IMR-90 (cell line): ENCODE results near the gene CASS4. TPM values are rescaled to one million over a fixed set of nuclear protein-coding genes. Genes with fewer than 3 reads are reported as not detected.

Experiments used
- ATAC-seq: fragments of 200-7000 bp; cut with Tn5 transposase; 2 replicates; pipeline ENCODE4 v1.9.1; 2020; ENCODE audit warnings: low read depth, mild to moderate bottlenecking, moderate library complexity
- BruUV-seq: library from RNA; stranded (reverse); fragments of 400-500 nt; replicated peaks from 2 replicates; lab custom pipeline; 2021; lab: Mats Ljungman, UMichigan
- CTCF ChIA-PET: fragments of 300-600 bp; formaldehyde crosslinking; extraction: SDS; loops from one replicate; lab custom pipeline; 2021; ENCODE audit warnings: antibody characterized with exemption; lab: Yijun Ruan, JAX
- POLR2A ChIA-PET: fragments of 300-600 bp; sonication (Branson Sonifier 250); formaldehyde crosslinking; loops from one replicate; lab custom pipeline; 2022; ENCODE audit warnings: antibody characterized with exemption; ENCODE audit not compliant: unreplicated experiment; lab: Charles Lee
- DNase-seq: peaks from one replicate; pipeline ENCODE4 v3.0.0; 2013
- H2AFZ ChIP-seq: replicated peaks from 2 replicates; pipeline ENCODE3; 2013; ENCODE audit warnings: low read length, mild to moderate bottlenecking; ENCODE audit not compliant: poor library complexity
- H2AK5ac ChIP-seq: 2 replicates; pipeline ENCODE4 v1.6.1; 2013; ENCODE audit warnings: low read depth, low read length, inconsistent platforms
- H2AK9ac ChIP-seq: replicated peaks from 2 replicates; pipeline ENCODE3; 2013; ENCODE audit warnings: mild to moderate bottlenecking, low read depth, low read length, moderate library complexity; ENCODE audit not compliant: poor library complexity
- H2BK120ac ChIP-seq: 2 replicates; pipeline ENCODE4 v1.6.1; 2013; ENCODE audit warnings: low read depth, low read length, inconsistent platforms
- H2BK15ac ChIP-seq: 3 replicates; pipeline ENCODE4 v1.6.1; 2013; ENCODE audit warnings: low read depth, low read length, inconsistent platforms
- H2BK20ac ChIP-seq: 2 replicates; pipeline ENCODE4 v1.6.1; 2013; ENCODE audit warnings: low read depth, mild to moderate bottlenecking, inconsistent platforms, low read length, moderate library complexity
- H2BK5ac ChIP-seq: 2 replicates; pipeline ENCODE4 v1.6.1; 2013; ENCODE audit warnings: mild to moderate bottlenecking, low read depth, low read length, inconsistent platforms; ENCODE audit not compliant: poor library complexity, severe bottlenecking
- H3K14ac ChIP-seq: replicated peaks from 2 replicates; pipeline ENCODE4 v1.6.1; 2013; ENCODE audit warnings: low read depth, low read length, inconsistent platforms
- H3K18ac ChIP-seq: 2 replicates; pipeline ENCODE4 v1.6.1; 2013; ENCODE audit warnings: low read depth, low read length, control low read depth
- H3K23ac ChIP-seq: 2 replicates; pipeline ENCODE4 v1.6.1; 2013; ENCODE audit warnings: low read depth, low read length, inconsistent platforms
- H3K27ac ChIP-seq: 2 replicates; pipeline ENCODE4 v1.5.1; 2013; ENCODE audit warnings: mild to moderate bottlenecking, control low read depth, low read length; ENCODE audit not compliant: insufficient read depth
- H3K27me3 ChIP-seq: 2 replicates; pipeline ENCODE4 v1.6.1; 2013; ENCODE audit warnings: low read length; ENCODE audit not compliant: control insufficient read depth, insufficient read depth
- H3K36me3 ChIP-seq: 2 replicates; pipeline ENCODE4 v1.6.1; 2013; ENCODE audit warnings: low read length, mixed read lengths; ENCODE audit not compliant: control insufficient read depth, insufficient read depth
- H3K4ac ChIP-seq: 2 replicates; pipeline ENCODE4 v1.6.1; 2013; ENCODE audit warnings: low read depth, low read length, inconsistent platforms
- H3K4me1 ChIP-seq: 2 replicates; pipeline ENCODE4 v1.6.1; 2013; ENCODE audit warnings: low read length, mixed read lengths; ENCODE audit not compliant: control insufficient read depth, insufficient read depth
- H3K4me2 ChIP-seq: 2 replicates; pipeline ENCODE4 v1.6.1; 2013; ENCODE audit warnings: low read depth, mild to moderate bottlenecking, control low read depth, low read length, moderate library complexity
- H3K4me3 ChIP-seq: 2 replicates; pipeline ENCODE4 v1.5.1; 2013; ENCODE audit warnings: low read depth, mild to moderate bottlenecking, control low read depth, low read length, moderate library complexity; ENCODE audit not compliant: insufficient read depth
- H3K56ac ChIP-seq: 2 replicates; pipeline ENCODE4 v1.6.1; 2013; ENCODE audit warnings: low read length, inconsistent platforms; ENCODE audit not compliant: insufficient read depth; ENCODE audit errors: extremely low read depth
- H3K79me1 ChIP-seq, 2 experiments: 2 replicates each; pipeline ENCODE4 v1.6.1; 2013; ENCODE audit warnings: low read length in 2 of 2, inconsistent platforms in 1 of 2, low read depth in 1 of 2
- H3K9ac ChIP-seq: 2 replicates; pipeline ENCODE4 v1.6.1; 2013; ENCODE audit warnings: low read depth, low read length, control low read depth
- H3K9me1 ChIP-seq: 2 replicates; pipeline ENCODE4 v1.6.1; 2013; ENCODE audit warnings: low read length, inconsistent platforms; ENCODE audit not compliant: insufficient read depth
- H3K9me3 ChIP-seq: 2 replicates; pipeline ENCODE4 v1.6.1; 2013; ENCODE audit warnings: low read length; ENCODE audit not compliant: control insufficient read depth, insufficient read depth
- H4K20me1 ChIP-seq: 2 replicates; pipeline ENCODE4 v1.6.1; 2013; ENCODE audit warnings: low read length, inconsistent platforms; ENCODE audit not compliant: insufficient read depth
- H4K5ac ChIP-seq: 2 replicates; pipeline ENCODE4 v1.6.1; 2013; ENCODE audit warnings: mild to moderate bottlenecking, low read depth, low read length, control low read depth
- H4K8ac ChIP-seq, 2 experiments: 2 replicates each; pipeline ENCODE4 v1.6.1; 2013; ENCODE audit warnings: low read depth in 2 of 2, low read length in 2 of 2, control low read depth in 1 of 2, inconsistent platforms in 1 of 2
- H4K91ac ChIP-seq: 2 replicates; pipeline ENCODE4 v1.6.1; 2013; ENCODE audit warnings: low read depth, low read length, inconsistent platforms; ENCODE audit not compliant: insufficient read depth
- BHLHE40 ChIP-seq: fragments of 150-350 bp; IDR thresholded peaks from 2 replicates; pipeline ENCODE4 v1.6.1; 2016; ENCODE audit warnings: mild to moderate bottlenecking, low read depth, low read length
- FOS ChIP-seq: fragments of 150-350 bp; IDR thresholded peaks from 2 replicates; pipeline ENCODE4 v1.6.1; 2016; ENCODE audit warnings: low read depth, low read length
- MAZ ChIP-seq: IDR thresholded peaks from 2 replicates; pipeline ENCODE4 v1.6.1; 2012; ENCODE audit warnings: low read depth, mild to moderate bottlenecking, low read length, improper control_type of control experiment, moderate library complexity, borderline replicate concordance
- NFE2L2 ChIP-seq: fragments of 150-350 bp; IDR thresholded peaks from 2 replicates; pipeline ENCODE4 v1.6.1; 2016; ENCODE audit warnings: low read depth, mild to moderate bottlenecking, low read length
- RAD21 ChIP-seq: IDR thresholded peaks from 2 replicates; pipeline ENCODE4 v1.6.1; 2012; ENCODE audit warnings: low read length, improper control_type of control experiment
- WGBS, 2 experiments: methylation state at CpG; one replicate each; pipeline versions ENCODE4 v1.1.5 to v1.1.7; 2013; ENCODE audit warnings: missing lambda C conversion rate in 2 of 2; ENCODE audit not compliant: insufficient read length in 1 of 2; ENCODE audit errors: extremely low coverage in 2 of 2; 5-methylcytosine and 5-hydroxymethylcytosine counted together
- dilution Hi-C: fragments of 300-500 bp; cut with HindIII; formaldehyde crosslinking; loops from one replicate; pipeline ENCODE4 v1.14.3; 2018; ENCODE audit warnings: low sequenced_read_pairs; ENCODE audit not compliant: unreplicated experiment
- in situ Hi-C: fragments of 300-500 bp; cut with MboI; formaldehyde crosslinking; loops from 3 replicates; pipeline ENCODE4 v1.14.3; 2019; ENCODE audit warnings: low sequenced_read_pairs, inconsistent platforms, mixed read lengths
- intact Hi-C: fragments of 100-400 bp; cut with micrococcal nuclease; formaldehyde crosslinking; loops from 2 replicates; pipeline ENCODE4 v1.10.0; 2022
- polyA plus RNA-seq, 3 experiments: library from polyadenylated mRNA; depleted of rRNA; stranded (reverse); fragments of >200 nt; gene quantifications; 2 replicates each; pipeline ENCODE4 v1.2.3, GENCODE V29; 2012; ENCODE audit warnings: low replicate concordance in 1 of 3
- total RNA-seq: library from RNA; depleted of rRNA; stranded (reverse); fragments of >200 nt; gene quantifications from 2 replicates; pipeline ENCODE4 v1.2.3, GENCODE V29; 2012
- TF ChIP-seq, protein P1 (sequence below): fragments of 150-350 bp; IDR thresholded peaks from 2 replicates; pipeline ENCODE4 v1.6.1; 2016; ENCODE audit warnings: low read depth, mild to moderate bottlenecking, low read length, moderate library complexity, borderline replicate concordance
- TF ChIP-seq, protein P2 (sequence below): fragments of 150-350 bp; IDR thresholded peaks from 2 replicates; pipeline ENCODE4 v1.6.1; 2017; ENCODE audit warnings: mild to moderate bottlenecking, antibody characterized with exemption, low read length, low read depth
- TF ChIP-seq, protein P3 (sequence below): conservative IDR thresholded peaks from 2 replicates; pipeline ENCODE4 v1.5.1; 2012; ENCODE audit warnings: mild to moderate bottlenecking, low read depth, low read length, improper control_type of control experiment

Gene CASS4
- total and polyA plus RNA-seq, 2 of the 4 experiments (the other 2 are of a cell fraction) = 25.8 to 26.5 TPM

DNA sequence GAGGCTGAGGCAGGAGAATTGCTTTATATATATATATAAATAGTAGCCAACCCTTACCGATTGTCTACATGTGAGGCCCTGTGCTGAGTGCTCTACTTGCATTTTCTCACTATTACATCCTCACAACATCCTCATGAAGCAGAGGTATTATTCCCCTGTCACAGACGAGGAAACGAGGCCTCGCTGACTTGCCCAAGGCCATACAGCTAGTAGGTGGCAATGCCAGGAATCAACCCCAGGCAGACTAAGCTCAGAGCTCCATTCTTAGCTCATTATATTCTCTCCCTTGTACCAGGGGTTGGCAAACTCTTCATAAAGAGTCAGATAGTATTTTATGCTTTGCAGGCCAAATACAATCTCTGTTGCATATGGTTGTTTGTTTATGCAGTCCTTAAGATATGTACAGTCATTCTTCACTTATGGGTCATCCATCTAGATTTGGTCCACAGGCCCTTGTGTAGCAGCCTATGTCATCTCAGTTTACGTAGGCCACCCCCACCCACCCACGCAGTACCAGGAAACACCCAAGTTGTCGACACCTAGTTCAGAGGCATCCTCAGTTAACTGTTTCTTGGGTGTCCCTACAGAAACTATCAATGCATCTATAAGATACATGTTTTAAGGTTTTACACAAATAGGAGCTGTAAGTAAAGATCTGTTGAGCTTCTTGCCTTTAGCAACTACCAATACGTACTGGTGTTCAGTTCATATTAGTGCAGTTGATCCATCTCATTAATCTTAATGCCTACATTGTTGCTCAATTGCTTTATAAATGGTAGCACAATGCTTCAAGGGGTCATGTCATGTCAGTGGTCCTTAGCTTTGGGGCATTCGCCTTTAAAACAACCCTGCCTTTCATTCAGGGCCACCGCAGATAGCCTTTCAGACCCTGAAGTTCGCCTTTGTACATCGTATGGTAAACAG is 3.0 kb downstream of the CASS4 start (continued):
- TF ChIP-seq, protein P1, sequence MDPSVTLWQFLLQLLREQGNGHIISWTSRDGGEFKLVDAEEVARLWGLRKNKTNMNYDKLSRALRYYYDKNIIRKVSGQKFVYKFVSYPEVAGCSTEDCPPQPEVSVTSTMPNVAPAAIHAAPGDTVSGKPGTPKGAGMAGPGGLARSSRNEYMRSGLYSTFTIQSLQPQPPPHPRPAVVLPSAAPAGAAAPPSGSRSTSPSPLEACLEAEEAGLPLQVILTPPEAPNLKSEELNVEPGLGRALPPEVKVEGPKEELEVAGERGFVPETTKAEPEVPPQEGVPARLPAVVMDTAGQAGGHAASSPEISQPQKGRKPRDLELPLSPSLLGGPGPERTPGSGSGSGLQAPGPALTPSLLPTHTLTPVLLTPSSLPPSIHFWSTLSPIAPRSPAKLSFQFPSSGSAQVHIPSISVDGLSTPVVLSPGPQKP = no peak

DNA sequence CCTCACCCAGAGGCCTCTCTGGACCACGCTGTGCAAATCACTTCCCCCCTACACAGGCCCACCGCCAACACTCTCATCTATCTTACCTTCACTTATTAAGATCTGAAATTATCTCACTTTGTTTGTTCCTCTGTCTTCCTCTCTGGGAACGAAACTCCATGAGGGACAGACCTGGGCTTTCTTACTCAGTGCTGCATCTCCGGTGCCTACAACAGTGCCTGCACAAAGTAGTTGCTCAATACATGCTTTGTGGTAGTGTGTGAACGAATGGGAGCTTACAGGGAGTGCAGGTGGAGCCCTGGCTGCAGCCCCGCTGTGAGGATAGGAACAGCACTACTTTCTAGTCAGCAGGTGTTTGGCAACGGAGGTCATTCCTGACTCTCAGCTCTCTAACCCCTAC is 5.3 kb downstream of the CASS4 start:
- H4K20me1 ChIP-seq = no peaks in the 10 kb centered on the region
- peak overlapping the region; percentile 75 for H4K5ac ChIP-seq
- H3K36me3 ChIP-seq = peaks cover 23% of the 10 kb centered on the region
- H3K27me3 ChIP-seq = no peaks in the 10 kb centered on the region
- H2BK5ac ChIP-seq = peak overlapping the region; percentile 86
- no peaks in the 10 kb centered on the region for H3K9me3 ChIP-seq
- dilution Hi-C loops (no loop called here), in situ Hi-C loops (no loop called here), intact Hi-C loops (no loop called here)
- peak overlapping the region; percentile 84 for H4K91ac ChIP-seq
- H2AK9ac ChIP-seq = peak overlapping the region; percentile 29
- peak overlapping the region; percentile 94 for H2BK120ac ChIP-seq
- BruUV-seq = no TSS peak
- H3K79me1 ChIP-seq = peaks cover 36 to 69% of the 10 kb centered on the region in 2 experiments
- ChIA-PET POLR2A (interaction anchor here (1.9 kb wide), 1 partner anchor 11 kb away, joined by 7 read pairs; no protein-coding TSS in a partner anchor), CTCF (interaction anchor here (1.0 kb wide), 1 partner anchor 10 kb away, joined by 3 read pairs; no protein-coding TSS in a partner anchor)
- H3K4ac ChIP-seq = peak overlapping the region; percentile 88
- no peak overlapping the region for H2AFZ ChIP-seq
- peak overlapping the region; percentile 85; the same call in 1 of the 2 replicates for H3K23ac ChIP-seq
- H3K9ac ChIP-seq = no peak overlapping the region
- H3K56ac ChIP-seq = no peak overlapping the region
- H3K4me3 ChIP-seq = no peak overlapping the region
- ATAC-seq = no peak
- peak overlapping the region; percentile 89 for H3K27ac ChIP-seq
- DNase-seq = no peak
- 87% methylated on average over 3 of the region's 7 CpGs; no CpG with 5 or more reads in 1 of the 2 experiments for WGBS, 2 experiments
- peak overlapping the region; percentile 91 for H3K14ac ChIP-seq
- H2AK5ac ChIP-seq = peak overlapping the region; percentile 95
- no peak overlapping the region; the same call in 1 of the 2 replicates for H3K4me2 ChIP-seq
- peak overlapping the region; percentile 72 to 94 for H4K8ac ChIP-seq
- peak overlapping the region; percentile 96 for H2BK20ac ChIP-seq
- peaks cover 38% of the 10 kb centered on the region for H3K9me1 ChIP-seq
- peaks cover 41% of the 10 kb centered on the region for H3K4me1 ChIP-seq
- peak overlapping the region; percentile 94; the same call in 2 of the 3 replicates for H2BK15ac ChIP-seq
- peak overlapping the region; percentile 44 for H3K18ac ChIP-seq
- TF ChIP-seq MAZ (no peak), BHLHE40 (no peak), NFE2L2 (no peak), RAD21 (no peak), FOS (no peak)
- TF ChIP-seq, protein P2, sequence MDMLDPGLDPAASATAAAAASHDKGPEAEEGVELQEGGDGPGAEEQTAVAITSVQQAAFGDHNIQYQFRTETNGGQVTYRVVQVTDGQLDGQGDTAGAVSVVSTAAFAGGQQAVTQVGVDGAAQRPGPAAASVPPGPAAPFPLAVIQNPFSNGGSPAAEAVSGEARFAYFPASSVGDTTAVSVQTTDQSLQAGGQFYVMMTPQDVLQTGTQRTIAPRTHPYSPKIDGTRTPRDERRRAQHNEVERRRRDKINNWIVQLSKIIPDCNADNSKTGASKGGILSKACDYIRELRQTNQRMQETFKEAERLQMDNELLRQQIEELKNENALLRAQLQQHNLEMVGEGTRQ = no peak
- TF ChIP-seq, protein P3, sequence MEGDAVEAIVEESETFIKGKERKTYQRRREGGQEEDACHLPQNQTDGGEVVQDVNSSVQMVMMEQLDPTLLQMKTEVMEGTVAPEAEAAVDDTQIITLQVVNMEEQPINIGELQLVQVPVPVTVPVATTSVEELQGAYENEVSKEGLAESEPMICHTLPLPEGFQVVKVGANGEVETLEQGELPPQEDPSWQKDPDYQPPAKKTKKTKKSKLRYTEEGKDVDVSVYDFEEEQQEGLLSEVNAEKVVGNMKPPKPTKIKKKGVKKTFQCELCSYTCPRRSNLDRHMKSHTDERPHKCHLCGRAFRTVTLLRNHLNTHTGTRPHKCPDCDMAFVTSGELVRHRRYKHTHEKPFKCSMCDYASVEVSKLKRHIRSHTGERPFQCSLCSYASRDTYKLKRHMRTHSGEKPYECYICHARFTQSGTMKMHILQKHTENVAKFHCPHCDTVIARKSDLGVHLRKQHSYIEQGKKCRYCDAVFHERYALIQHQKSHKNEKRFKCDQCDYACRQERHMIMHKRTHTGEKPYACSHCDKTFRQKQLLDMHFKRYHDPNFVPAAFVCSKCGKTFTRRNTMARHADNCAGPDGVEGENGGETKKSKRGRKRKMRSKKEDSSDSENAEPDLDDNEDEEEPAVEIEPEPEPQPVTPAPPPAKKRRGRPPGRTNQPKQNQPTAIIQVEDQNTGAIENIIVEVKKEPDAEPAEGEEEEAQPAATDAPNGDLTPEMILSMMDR = no peak
- TF ChIP-seq, protein P1 = no peak
